ENCODE results near the gene MYOM3. TPM values are rescaled to one million over a fixed set of nuclear protein-coding genes. Genes with fewer than 3 reads are reported as not detected.
"Not testable (repeated sequence)": the region's sequence is repeated elsewhere in the genome, so short reads cannot be mapped to it uniquely, and the experiment has no call there.

Gene MYOM3
- total RNA-seq, 4 donors from 2014 or later: 1.5 to 1.9 (median 1.7) TPM

DNA sequence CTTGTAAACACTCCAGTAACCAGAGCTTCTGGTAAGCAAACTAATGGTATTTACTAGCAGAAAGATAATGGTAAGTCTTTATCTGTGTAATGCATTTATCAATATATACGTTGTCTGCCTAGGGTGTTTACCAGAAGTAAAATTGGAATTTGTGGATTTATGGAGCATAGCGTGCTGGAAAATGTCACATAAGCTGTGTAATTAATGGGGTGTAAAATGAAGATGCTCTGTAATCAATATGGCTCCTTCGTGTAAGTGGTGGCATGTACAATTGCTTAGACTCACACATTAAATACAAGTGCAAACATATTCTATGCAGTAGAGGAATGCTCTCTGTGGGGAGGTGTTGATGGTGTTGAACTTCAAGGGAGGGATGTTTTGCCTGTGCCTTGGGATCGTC is 69.6 kb downstream of the MYOM3 start:
- TF ChIP-seq, protein P1, sequence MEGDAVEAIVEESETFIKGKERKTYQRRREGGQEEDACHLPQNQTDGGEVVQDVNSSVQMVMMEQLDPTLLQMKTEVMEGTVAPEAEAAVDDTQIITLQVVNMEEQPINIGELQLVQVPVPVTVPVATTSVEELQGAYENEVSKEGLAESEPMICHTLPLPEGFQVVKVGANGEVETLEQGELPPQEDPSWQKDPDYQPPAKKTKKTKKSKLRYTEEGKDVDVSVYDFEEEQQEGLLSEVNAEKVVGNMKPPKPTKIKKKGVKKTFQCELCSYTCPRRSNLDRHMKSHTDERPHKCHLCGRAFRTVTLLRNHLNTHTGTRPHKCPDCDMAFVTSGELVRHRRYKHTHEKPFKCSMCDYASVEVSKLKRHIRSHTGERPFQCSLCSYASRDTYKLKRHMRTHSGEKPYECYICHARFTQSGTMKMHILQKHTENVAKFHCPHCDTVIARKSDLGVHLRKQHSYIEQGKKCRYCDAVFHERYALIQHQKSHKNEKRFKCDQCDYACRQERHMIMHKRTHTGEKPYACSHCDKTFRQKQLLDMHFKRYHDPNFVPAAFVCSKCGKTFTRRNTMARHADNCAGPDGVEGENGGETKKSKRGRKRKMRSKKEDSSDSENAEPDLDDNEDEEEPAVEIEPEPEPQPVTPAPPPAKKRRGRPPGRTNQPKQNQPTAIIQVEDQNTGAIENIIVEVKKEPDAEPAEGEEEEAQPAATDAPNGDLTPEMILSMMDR (IDR thresholded peaks at IDR 0.05): no peak
- no peak for TF ChIP-seq POLR2A (IDR thresholded peaks at IDR 0.05)
- 73 to 80% methylated on average over 4 of the region's 4 CpGs for WGBS, 2 donors
- H3K4me3 ChIP-seq (ENCODE audit: low read depth, poor library complexity, severe bottlenecking): no peak overlapping the region
- DNase-seq (ENCODE audit: low spot score in 2 of 2): no peak
- intact Hi-C loops (cut with DNase I; ENCODE audit: low total_unique reads): no loop called here

DNA sequence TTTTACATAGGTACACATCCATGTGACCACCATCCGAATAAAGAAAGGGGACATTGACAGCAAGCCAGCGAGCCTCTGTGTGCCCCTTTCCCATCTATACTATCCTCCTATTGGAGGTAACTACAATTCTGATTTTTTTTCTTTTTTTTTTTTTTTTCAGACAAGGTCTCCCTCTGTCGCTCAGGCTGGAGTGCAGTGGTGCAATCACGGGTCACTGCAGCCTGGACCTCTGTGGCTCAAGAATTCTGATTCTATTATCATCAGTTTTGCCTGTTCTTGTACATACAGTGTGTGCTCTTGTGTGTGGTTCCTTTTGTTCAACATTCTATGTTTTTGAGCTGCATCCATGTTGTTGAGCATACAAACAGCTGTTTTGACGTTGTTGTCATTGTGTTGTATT is 75.8 kb downstream of the MYOM3 start:
- H3K4me3 ChIP-seq (ENCODE audit: low read depth, poor library complexity, severe bottlenecking): no peak overlapping the region
- 77 to 82% methylated on average over 5 of the region's 5 CpGs for WGBS, 2 donors
- no peak for DNase-seq (ENCODE audit: low spot score in 2 of 2)
- TF ChIP-seq POLR2A (IDR thresholded peaks at IDR 0.05): no peak
- TF ChIP-seq, protein P1 (IDR thresholded peaks at IDR 0.05): no peak
- intact Hi-C loops (cut with DNase I; ENCODE audit: low total_unique reads): no loop called here

DNA sequence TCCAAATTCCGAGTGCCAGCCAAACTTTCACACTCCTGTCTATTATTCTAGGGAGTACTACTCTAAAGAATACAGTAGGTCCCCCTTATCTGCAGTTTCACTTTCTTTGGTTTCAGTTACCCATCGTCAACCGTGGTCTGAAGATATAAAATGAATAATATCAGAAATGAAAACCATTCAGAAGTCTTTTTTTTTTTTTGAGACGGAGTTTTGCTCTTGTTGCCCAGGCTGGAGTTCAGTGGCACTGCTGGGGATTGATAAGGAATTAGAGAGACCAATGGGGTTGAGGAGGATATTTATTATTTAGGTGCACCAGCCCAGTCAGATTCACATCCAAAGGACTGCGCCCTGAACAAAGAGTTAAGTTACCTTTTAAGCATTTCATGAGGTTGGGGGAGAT is 79.0 kb downstream of the MYOM3 start:
- no peak overlapping the region for H3K4me3 ChIP-seq (ENCODE audit: low read depth, poor library complexity, severe bottlenecking)
- intact Hi-C loops (cut with DNase I; ENCODE audit: low total_unique reads): no loop called here
- DNase-seq (ENCODE audit: low spot score in 2 of 2): no peak
- 69 to 74% methylated on average over 5 of the region's 5 CpGs for WGBS, 2 donors
- TF ChIP-seq POLR2A (IDR thresholded peaks at IDR 0.05): no peak
- TF ChIP-seq, protein P1 (IDR thresholded peaks at IDR 0.05): no peak

DNA sequence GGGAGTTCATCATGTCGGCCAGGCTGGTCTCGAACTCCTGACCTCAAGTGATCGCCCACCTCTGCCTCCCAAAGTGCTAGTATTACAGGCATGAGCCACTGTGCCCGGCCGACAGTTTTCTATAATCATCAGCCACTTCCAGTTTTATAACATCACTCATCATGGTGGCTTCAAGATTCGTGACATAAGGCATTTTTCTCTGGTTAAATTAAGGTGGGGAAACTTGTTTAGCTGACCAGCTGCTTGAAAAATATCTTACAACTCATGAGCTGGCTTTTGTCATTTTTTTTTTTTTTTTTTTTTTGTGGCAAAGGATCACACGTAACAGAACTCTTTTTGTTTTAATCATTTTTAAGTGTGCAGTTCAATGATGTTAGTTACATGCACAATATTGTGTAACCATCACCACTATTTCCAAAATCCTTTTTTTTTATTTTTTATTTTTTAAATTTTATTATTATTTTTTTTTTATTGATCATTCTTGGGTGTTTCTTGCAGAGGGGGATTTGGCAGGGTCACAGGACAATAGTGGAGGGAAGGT is 80.9 kb downstream of the MYOM3 start:
- intact Hi-C loops (cut with DNase I; ENCODE audit: low total_unique reads): not testable (repeated sequence)
- WGBS, 2 donors: 65 to 83% methylated on average over 7 of the region's 7 CpGs

DNA sequence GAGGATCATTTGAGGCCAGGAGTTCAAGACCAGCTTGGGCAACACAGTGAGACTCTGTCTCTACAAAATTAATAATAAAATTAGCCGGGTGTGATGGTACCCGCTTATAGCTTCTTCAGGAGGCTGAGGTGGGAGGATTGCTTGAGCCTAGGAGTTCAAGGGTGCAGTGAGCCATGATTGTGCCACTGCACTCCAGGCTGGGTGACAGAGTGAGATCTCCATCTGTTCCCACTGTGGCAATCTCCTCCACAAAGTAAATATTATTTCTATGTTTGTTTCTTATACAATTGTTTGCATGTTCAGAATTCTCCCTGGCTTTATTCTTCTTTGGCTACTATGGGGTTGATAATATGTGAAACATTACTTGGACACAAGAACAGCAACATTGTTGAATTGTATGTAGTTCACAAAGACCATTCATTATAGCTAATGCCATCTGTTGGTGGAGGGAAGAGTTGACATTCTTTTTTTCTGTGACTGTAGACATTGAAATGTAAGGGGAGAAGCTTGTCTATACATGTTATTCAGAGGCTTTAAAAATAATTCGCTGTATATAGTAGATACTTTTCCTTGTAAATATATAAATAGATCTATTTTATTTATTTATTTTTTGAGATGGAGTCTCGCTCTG is 84.0 kb downstream of the MYOM3 start:
- TF ChIP-seq POLR2A (IDR thresholded peaks at IDR 0.05): no peak
- TF ChIP-seq, protein P1 (IDR thresholded peaks at IDR 0.05): no peak
- no peak overlapping the region for H3K4me3 ChIP-seq (ENCODE audit: low read depth, poor library complexity, severe bottlenecking)
- intact Hi-C loops (cut with DNase I; ENCODE audit: low total_unique reads): no loop called here
- WGBS, 2 donors: 83 to 86% methylated on average over 4 of the region's 4 CpGs
- no peak for DNase-seq (ENCODE audit: low spot score in 2 of 2)

More for the DNA sequence above, 80.9 kb downstream of the MYOM3 start:
- DNase-seq (ENCODE audit: low spot score in 2 of 2); H3K4me3 ChIP-seq (ENCODE audit: low read depth, poor library complexity, severe bottlenecking): not testable (repeated sequence)

DNA sequence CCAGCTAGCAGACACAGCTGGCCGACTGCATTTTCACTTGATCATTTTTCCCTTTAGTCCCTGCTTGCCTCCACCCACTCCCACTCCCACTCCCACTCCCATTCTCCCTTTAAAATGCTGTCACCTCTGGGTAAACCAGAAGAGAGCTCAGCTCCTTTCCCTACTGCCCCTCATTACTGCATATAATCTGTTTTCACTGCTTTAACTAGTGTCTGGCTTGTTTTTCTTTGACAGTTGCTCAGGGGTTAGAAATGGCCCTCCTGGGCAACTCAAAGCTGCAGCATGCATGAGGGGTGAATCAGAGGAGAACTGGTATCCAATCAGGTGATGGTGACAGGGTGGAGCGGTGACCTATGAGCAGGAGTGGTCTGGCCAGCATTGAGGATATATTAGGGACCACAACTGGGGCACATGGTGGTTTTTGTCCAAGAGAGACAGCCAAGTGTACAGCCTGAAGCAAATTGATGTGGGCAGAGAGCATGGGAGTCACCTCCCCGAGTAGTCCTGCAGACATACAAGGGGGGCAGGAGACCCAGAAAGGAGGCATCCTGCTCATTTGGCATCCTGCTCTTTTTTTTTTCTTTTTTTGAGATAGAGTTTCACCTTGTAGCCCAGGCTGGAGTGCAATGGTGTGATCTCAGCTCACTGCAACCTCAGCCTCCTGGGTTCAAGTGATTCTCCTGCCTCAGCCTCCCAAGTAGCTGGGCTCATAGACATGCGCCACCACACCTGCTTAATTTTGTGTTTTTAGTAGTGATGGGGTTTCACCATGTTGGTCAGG is 89.2 kb downstream of the MYOM3 start:
- TF ChIP-seq, protein P1 (IDR thresholded peaks at IDR 0.05): no peak
- no peak for TF ChIP-seq POLR2A (IDR thresholded peaks at IDR 0.05)
- 75 to 78% methylated on average over 4 of the region's 4 CpGs for WGBS, 2 donors
- intact Hi-C loops (cut with DNase I; ENCODE audit: low total_unique reads): no loop called here
- peak in 1 of 2 donors; percentile 46 for DNase-seq (ENCODE audit: low spot score in 2 of 2)
- no peak overlapping the region for H3K4me3 ChIP-seq (ENCODE audit: low read depth, poor library complexity, severe bottlenecking)
